Subcutaneous adipose tissue (tissue), 4 donors: Measurements from ENCODE around the gene PRR7. TPM values are rescaled to one million over a fixed set of nuclear protein-coding genes. Genes with fewer than 3 reads are reported as not detected.

Experiments
- CTCF ChIP-seq: fragments of 450-650 bp; IDR thresholded peaks from one replicate; pipeline ENCODE4 v1.5.1; 2016; ENCODE audit warnings: low read depth, mild to moderate bottlenecking, control low read depth, antibody characterized with exemption, moderate library complexity
- total RNA-seq, 4 donors: library from RNA; depleted of rRNA; stranded (reverse); fragments of >200 nt; gene quantifications; one replicate each; pipeline ENCODE4 v1.1.0, GENCODE V29; 2016

PRR7 gene
- total RNA-seq, 4 donors from 2014 or later, result 0.44 to 1.4 (median 0.90) TPM

GRCh38 chr5:177467436-177467835 is 20.8 kb downstream of the PRR7 start:
- no peak for TF ChIP-seq CTCF

- TF ChIP-seq CTCF, result no peak
These were observed 21.7 kb downstream of the PRR7 start for GRCh38 chr5:177468329-177468684.

- TF ChIP-seq CTCF, result no peak
These were observed 22.3 kb downstream of the PRR7 start for GRCh38 chr5:177468685-177469628.

GRCh38 chr5:177469750-177470525 is 23.3 kb downstream of the PRR7 start:
- no peak for TF ChIP-seq CTCF

GRCh38 chr5:177470759-177471536 is 24.3 kb downstream of the PRR7 start:
- no peak for TF ChIP-seq CTCF

- no peak for TF ChIP-seq CTCF
These were observed 25.2 kb downstream of the PRR7 start for GRCh38 chr5:177471610-177472356.
